IPS-18c (cell line): ENCODE data around the gene SAMD4B.
"Not testable (repeated sequence)": the region's sequence is repeated elsewhere in the genome, so short reads cannot be mapped to it uniquely, and the experiment has no call there.

Experiments used
- H3K4me3 ChIP-seq: 2 replicates; pipeline ENCODE4 v1.7.0; 2013; ENCODE audit warnings: low read depth, mild to moderate bottlenecking, low read length, moderate library complexity; ENCODE audit not compliant: insufficient read depth
- H3K9me3 ChIP-seq: one replicate; pipeline ENCODE4 v1.6.1; 2013; ENCODE audit warnings: mild to moderate bottlenecking, low read length, moderate library complexity; ENCODE audit not compliant: control insufficient read depth, insufficient read depth

The SAMD4B gene

DNA sequence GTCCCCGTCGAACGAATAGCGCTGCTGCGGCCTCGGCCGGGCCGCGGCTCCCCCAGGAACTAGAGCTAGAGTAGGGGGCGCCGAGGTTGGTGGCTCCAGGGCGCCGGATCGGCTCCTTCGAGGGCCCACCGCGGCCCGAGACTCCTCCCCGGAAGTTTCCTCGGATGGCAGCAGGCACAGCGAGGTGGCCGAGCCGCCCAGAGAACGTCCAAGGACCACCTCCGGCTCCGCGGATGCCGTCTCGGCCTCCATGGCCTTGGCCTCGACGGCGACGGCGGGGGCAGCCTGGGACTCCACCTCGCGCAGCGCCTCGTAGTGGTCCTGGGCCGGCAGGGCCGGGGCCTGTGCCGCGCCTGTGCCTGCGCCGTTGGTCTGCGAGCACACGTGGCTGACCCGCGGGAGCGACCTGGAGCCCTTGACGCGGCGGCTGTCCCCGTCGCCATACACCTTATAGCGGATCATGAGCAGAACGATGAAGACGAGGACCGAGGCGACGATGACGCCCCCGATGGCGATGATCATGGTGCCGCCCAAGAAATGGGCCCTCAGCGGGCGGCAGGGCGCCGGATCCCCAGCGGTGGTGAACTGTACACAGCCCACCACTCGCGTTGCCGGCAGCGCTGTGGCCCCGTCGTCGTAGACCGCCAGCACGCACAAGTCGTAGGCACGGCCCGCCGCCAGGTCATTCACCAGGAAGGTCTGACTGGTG lies 34.2 kb upstream of the SAMD4B start:
- H3K9me3 ChIP-seq, result no peaks in the 10 kb centered on the region
- H3K4me3 ChIP-seq, result peak overlapping the region; percentile 74

GRCh38 chr19:39308531-39309304 lies 33.5 kb upstream of the SAMD4B start:
- Histone ChIP-seq H3K4me3 (peak overlapping the region; percentile 74; the same call in 1 of the 2 replicates), H3K9me3 (no peaks in the 10 kb centered on the region)

GRCh38 chr19:39309305-39309670 lies 32.9 kb upstream of the SAMD4B start:
- H3K9me3 ChIP-seq, H3K4me3 ChIP-seq: not testable (repeated sequence)

- H3K9me3 ChIP-seq, result no peaks in the 10 kb centered on the region
- no peak overlapping the region for H3K4me3 ChIP-seq
These were observed 31.5 kb upstream of the SAMD4B start for GRCh38 chr19:39310558-39311311.

DNA sequence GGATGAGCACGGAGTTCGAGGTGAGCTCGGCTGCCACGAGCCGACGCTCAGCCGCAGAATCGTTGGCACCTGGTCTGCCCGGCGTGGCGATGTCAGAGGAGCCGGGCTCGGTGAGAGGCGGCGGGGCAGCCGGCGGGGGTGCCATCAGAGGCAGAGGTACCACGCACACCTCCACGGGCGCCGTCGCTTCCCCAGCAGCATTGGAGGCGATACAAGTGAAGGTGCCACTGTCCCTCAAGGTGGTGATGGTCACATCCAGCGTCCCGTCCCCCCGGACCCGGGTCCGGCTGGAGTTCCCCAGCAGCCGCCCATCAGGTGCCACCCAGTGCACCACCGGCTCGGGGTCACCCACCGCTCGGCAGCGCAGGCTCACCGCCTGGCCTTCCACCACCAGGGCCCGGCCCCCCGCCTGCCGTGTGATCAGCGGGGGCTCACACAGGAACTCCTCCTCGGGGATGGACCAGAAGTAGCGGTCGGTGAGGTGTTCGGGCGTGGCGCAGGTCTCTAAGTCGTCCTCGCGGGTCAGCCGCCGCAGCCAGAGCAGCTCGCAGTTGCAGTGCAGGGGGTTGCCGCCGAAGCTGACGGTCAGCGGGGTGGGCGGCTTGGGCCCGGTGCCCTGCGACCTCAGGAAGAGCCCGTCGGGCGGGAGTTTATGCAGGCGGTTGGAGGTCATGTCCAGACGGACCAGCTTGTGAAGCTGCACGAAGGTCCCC lies 28.0 kb upstream of the SAMD4B start:
- no peaks in the 10 kb centered on the region for H3K9me3 ChIP-seq

GRCh38 chr19:39315933-39316332 lies 26.3 kb upstream of the SAMD4B start:
- no peak overlapping the region for H3K4me3 ChIP-seq
- H3K9me3 ChIP-seq, result no peaks in the 10 kb centered on the region

More for the DNA sequence above, 28.0 kb upstream of the SAMD4B start:
- no peak overlapping the region for H3K4me3 ChIP-seq

DNA sequence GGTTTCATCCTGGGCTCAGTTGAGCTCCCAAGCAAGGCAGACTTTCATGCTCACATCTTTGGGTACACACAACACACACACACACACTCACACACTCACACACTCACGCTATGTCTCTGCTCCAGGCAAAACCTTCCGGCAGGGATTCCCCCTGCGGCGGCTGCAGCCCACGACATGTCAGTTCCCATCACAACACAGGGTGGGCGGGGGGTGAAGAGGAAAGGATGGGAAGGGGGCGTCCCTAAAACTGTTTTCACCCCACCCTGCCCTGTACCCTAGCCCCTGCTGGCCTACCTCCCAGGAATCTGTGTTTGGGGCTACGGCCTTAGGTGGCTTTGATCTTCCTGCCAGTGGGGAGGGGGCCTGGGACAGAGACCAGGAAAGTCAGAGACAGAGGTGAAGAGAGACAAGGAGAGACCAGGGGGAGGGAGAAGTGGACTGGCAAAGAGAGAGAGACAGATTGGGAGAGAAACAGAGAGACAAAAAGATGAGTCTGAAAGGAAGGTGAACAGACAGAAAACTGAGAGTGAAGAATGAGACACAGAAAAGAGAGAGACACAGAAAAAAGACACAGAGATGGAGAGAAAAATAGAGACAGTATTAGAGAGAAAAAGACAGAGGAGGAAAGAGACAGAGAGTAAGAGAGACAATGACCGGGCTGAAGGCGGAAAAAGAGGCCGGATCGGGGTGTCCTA lies 25.4 kb upstream of the SAMD4B start:
- Histone ChIP-seq H3K9me3 (no peaks in the 10 kb centered on the region), H3K4me3 (no peak overlapping the region)

DNA sequence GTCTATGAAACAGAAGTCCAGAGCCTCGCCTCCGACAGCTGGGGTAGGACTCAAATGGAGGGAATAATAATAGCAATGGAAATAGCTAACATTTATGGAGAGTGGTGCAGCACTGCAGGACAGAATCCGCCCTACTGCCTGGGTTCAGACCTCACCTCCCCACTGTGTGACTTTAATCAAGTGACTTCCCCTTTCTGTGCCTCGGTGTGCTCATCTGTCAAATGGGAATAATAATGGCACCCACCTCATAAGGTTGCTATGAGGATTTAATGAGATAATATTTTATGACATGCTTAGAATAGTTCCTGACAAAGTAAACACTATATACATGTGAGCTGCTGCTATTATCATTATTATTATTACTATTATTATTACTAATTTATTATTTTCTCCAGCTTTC lies 24.7 kb upstream of the SAMD4B start:
- H3K4me3 ChIP-seq, result no peak overlapping the region
- H3K9me3 ChIP-seq, result no peaks in the 10 kb centered on the region

DNA sequence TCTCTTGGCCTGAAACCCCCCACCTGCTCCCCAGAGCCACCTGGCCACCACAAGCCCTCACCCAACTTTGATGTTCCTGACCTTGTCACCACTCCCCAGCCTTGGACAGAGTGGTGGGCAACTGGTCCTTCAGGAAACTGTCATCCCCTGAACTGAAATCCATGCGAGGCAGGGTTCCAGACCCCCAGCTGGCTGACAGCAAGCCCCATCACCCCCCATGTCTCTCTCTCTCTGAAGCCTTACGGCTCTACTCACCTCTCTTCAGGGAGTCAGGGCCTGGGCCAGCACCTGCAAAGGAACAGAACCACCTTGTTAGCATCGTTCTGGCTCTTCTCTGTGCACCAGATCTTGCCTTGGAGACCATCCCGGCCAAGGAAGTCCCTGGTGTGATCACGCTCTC lies 24.1 kb upstream of the SAMD4B start:
- H3K9me3 ChIP-seq, result no peaks in the 10 kb centered on the region
- H3K4me3 ChIP-seq, result no peak overlapping the region

DNA sequence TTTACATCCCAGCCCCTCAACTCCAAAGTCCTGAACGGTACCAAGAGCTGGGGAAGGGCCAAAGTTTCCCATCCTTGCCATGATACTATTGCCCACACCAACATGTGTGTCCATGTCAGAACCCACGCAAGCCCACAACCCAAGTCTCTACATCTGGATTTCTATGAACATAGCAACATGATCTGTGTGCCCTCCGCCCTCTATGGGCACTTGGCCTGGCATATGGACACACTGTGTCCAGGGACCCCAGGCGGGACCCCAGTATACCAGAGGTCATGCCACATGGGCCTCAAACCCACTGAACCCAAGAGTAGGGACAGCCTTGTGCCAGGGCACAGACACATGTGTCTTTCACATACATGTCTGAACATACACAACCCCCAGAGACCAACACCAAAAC lies 23.5 kb upstream of the SAMD4B start:
- Histone ChIP-seq H3K9me3 (no peaks in the 10 kb centered on the region), H3K4me3 (no peak overlapping the region)

GRCh38 chr19:39319098-39319891 lies 22.9 kb upstream of the SAMD4B start:
- no peaks in the 10 kb centered on the region for H3K9me3 ChIP-seq

GRCh38 chr19:39319892-39320248 lies 22.4 kb upstream of the SAMD4B start:
- Histone ChIP-seq H3K9me3 (no peaks in the 10 kb centered on the region), H3K4me3 (peak overlapping the region; percentile 84)

More at GRCh38 chr19:39319098-39319891, 22.9 kb upstream of the SAMD4B start:
- H3K4me3 ChIP-seq, result peak overlapping the region; percentile 84; the same call in 1 of the 2 replicates

GRCh38 chr19:39321117-39321831 lies 20.9 kb upstream of the SAMD4B start:
- Histone ChIP-seq H3K4me3 (no peak overlapping the region), H3K9me3 (no peaks in the 10 kb centered on the region)

GRCh38 chr19:39321832-39322176 lies 20.4 kb upstream of the SAMD4B start:
- H3K9me3 ChIP-seq, result no peaks in the 10 kb centered on the region
- no peak overlapping the region for H3K4me3 ChIP-seq

DNA sequence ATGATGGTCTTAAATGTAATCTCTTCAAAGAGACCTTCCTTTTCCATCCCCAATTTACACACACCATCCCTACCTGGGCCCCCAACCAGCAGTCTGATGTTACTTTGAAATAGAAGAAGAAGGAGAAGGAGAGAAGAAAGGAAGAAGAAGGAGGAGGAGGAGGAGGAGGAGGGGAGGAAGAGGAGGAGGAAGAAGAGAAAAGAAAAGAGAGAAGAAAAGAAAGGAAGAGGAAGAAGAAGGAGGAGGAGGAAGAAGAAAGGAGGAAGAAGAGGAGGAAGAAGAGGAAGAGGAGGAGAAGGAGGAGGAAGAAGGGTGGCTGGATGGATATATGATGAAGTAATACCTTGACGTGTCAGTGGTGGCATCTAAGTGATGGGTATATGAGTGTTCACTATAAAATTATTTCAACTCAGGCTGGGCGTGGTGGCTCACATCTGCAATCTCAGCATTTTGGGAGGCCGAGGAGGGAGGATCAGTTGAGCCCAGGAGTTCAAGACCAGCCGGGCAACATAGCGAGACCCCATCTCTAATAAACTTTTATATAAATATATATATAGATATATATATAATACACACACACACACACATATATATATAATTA lies 17.9 kb upstream of the SAMD4B start:
- Histone ChIP-seq H3K9me3 (no peaks in the 10 kb centered on the region), H3K4me3 (no peak overlapping the region)
